Neuronal stem cell (in vitro differentiated cells): ENCODE results near the gene YBX2.

Experiments
- DNase-seq: peaks from one replicate; pipeline ENCODE4 v3.0.0-alpha.2; 2013; ENCODE audit warnings: low spot score
- H2AFZ ChIP-seq: one replicate; pipeline ENCODE4 v1.6.1; 2013; ENCODE audit warnings: mild to moderate bottlenecking, low read length, inconsistent platforms
- H2AK5ac ChIP-seq: 2 replicates; pipeline ENCODE4 v1.6.1; 2013; ENCODE audit warnings: low read depth, mild to moderate bottlenecking, inconsistent platforms, low read length, moderate library complexity, mixed read lengths
- H2BK120ac ChIP-seq: 2 replicates; pipeline ENCODE4 v1.6.1; 2013; ENCODE audit warnings: low read depth, mild to moderate bottlenecking, inconsistent platforms, low read length, moderate library complexity, mixed read lengths
- H2BK12ac ChIP-seq: one replicate; pipeline ENCODE4 v1.6.1; 2013; ENCODE audit warnings: low read length, inconsistent platforms
- H2BK15ac ChIP-seq: 2 replicates; pipeline ENCODE4 v1.6.1; 2013; ENCODE audit warnings: mild to moderate bottlenecking, low read length, inconsistent platforms, mixed read lengths
- H2BK5ac ChIP-seq: one replicate; pipeline ENCODE4 v1.6.1; 2013; ENCODE audit warnings: inconsistent platforms, mild to moderate bottlenecking, low read length, moderate library complexity
- H3K14ac ChIP-seq: one replicate; pipeline ENCODE4 v1.6.1; 2013; ENCODE audit warnings: low read length, inconsistent platforms
- H3K18ac ChIP-seq: 2 replicates; pipeline ENCODE4 v1.6.1; 2013; ENCODE audit warnings: low read length, inconsistent platforms
- H3K23ac ChIP-seq: 2 replicates; pipeline ENCODE4 v1.6.1; 2013; ENCODE audit warnings: low read depth, mild to moderate bottlenecking, mixed read lengths, low read length, inconsistent platforms; ENCODE audit not compliant: poor library complexity
- H3K27ac ChIP-seq: replicated peaks from 3 replicates; pipeline ENCODE4 v1.5.1; 2013; ENCODE audit warnings: low read length, inconsistent platforms
- H3K27me3 ChIP-seq, 3 experiments: 2 replicates each; pipeline ENCODE4 v1.6.1; 2013; ENCODE audit warnings: low read length in 3 of 3, mild to moderate bottlenecking in 2 of 3, inconsistent platforms in 1 of 3, low read depth in 1 of 3, mixed read lengths in 1 of 3, moderate library complexity in 1 of 3; ENCODE audit not compliant: control insufficient read depth in 3 of 3, insufficient read depth in 3 of 3
- H3K36me3 ChIP-seq, 2 donors: replicated peaks in 1 of 2; 2 replicates each; pipeline ENCODE4 v1.6.1; 2013; ENCODE audit warnings: low read length in 2 of 2; ENCODE audit not compliant: control insufficient read depth in 2 of 2, insufficient read depth in 2 of 2
- H3K4ac ChIP-seq: 2 replicates; pipeline ENCODE4 v1.6.1; 2013; ENCODE audit warnings: inconsistent platforms, mild to moderate bottlenecking, low read length, moderate library complexity
- H3K4me1 ChIP-seq, 2 donors: 1 replicate in 1 of 2; 2 replicates in 1 of 2; pipeline ENCODE4 v1.6.1; 2013; ENCODE audit warnings: low read length in 2 of 2, low read depth in 1 of 2; ENCODE audit not compliant: control insufficient read depth in 2 of 2, insufficient read depth in 1 of 2
- H3K4me2 ChIP-seq: one replicate; pipeline ENCODE4 v1.6.1; 2013; ENCODE audit warnings: mild to moderate bottlenecking, low read length, inconsistent platforms; ENCODE audit not compliant: insufficient read depth, poor library complexity, severe bottlenecking
- H3K4me3 ChIP-seq, 2 donors: 2 replicates each; pipeline ENCODE4 v1.5.1; 2013; ENCODE audit warnings: low read length in 2 of 2, mild to moderate bottlenecking in 2 of 2, inconsistent platforms in 1 of 2, moderate library complexity in 1 of 2
- H3K79me1 ChIP-seq: one replicate; pipeline ENCODE4 v1.6.1; 2013; ENCODE audit warnings: low read depth, mild to moderate bottlenecking, inconsistent platforms, low read length, moderate library complexity
- H3K9ac ChIP-seq: one replicate; pipeline ENCODE4 v1.6.1; 2013; ENCODE audit warnings: mild to moderate bottlenecking, low read depth, low read length, inconsistent platforms; ENCODE audit not compliant: poor library complexity
- H3K9me3 ChIP-seq, 2 donors: replicated peaks in 1 of 2; 2 replicates each; pipeline versions ENCODE3 to v1.6.1; 2013; ENCODE audit warnings: low read length in 2 of 2, mild to moderate bottlenecking in 2 of 2, inconsistent platforms in 1 of 2, low read depth in 1 of 2, mixed read lengths in 1 of 2, moderate library complexity in 1 of 2; ENCODE audit not compliant: control insufficient read depth in 2 of 2, insufficient read depth in 1 of 2
- H4K8ac ChIP-seq: one replicate; pipeline ENCODE4 v1.6.1; 2013; ENCODE audit warnings: low read depth, mild to moderate bottlenecking, inconsistent platforms, low read length, moderate library complexity
- H4K91ac ChIP-seq: one replicate; pipeline ENCODE4 v1.6.1; 2013; ENCODE audit warnings: low read length, low read depth, mild to moderate bottlenecking, inconsistent platforms; ENCODE audit not compliant: poor library complexity
- WGBS, 2 donors: extraction: QIAGEN DNeasy Blood & Tissue Kit; methylation state at CpG; one replicate each; pipeline ENCODE4 v1.1.7; 2013; ENCODE audit warnings: missing lambda C conversion rate in 2 of 2, mixed read lengths in 1 of 2; ENCODE audit not compliant: insufficient read length in 2 of 2, insufficient replicate concordance in 1 of 2; ENCODE audit errors: extremely low coverage in 2 of 2; 5-methylcytosine and 5-hydroxymethylcytosine counted together

YBX2 gene

GRCh38 chr17:7293159-7293558, 1.3 kb downstream of the YBX2 start:
- WGBS, 2 donors = no CpG with 5 or more reads among the region's 11 CpGs
- no peak overlapping the region for H2AK5ac ChIP-seq
- no peak overlapping the region for H3K14ac ChIP-seq
- H2AFZ ChIP-seq = no peak overlapping the region
- no peak overlapping the region for H3K23ac ChIP-seq
- no peak overlapping the region for H4K8ac ChIP-seq
- H3K79me1 ChIP-seq = peaks cover 4% of the 10 kb centered on the region
- no peak overlapping the region for H3K27ac ChIP-seq
- no peak overlapping the region for H3K4me2 ChIP-seq
- no peak overlapping the region for H4K91ac ChIP-seq
- no peak overlapping the region for H3K4me3 ChIP-seq
- H3K36me3 ChIP-seq = no peaks in the 10 kb centered on the region
- H2BK12ac ChIP-seq = no peak overlapping the region
- no peak overlapping the region for H2BK5ac ChIP-seq
- H3K4me1 ChIP-seq = peaks cover 7 to 22% of the 10 kb centered on the region in 2 donors
- no peak overlapping the region for H3K9ac ChIP-seq
- H2BK15ac ChIP-seq = no peak overlapping the region
- DNase-seq = no peak
- H3K4ac ChIP-seq = no peak overlapping the region
- H3K18ac ChIP-seq = no peak overlapping the region
- H3K9me3 ChIP-seq = peaks cover 0 to 3% of the 10 kb centered on the region in 2 donors
- peaks cover 10 to 48% (median 44%) of the 10 kb centered on the region in 3 experiments for H3K27me3 ChIP-seq
- no peak overlapping the region for H2BK120ac ChIP-seq

GRCh38 chr17:7292729-7293128, 1.7 kb downstream of the YBX2 start:
- H3K14ac ChIP-seq = no peak overlapping the region
- H4K91ac ChIP-seq = no peak overlapping the region
- H3K4ac ChIP-seq = no peak overlapping the region
- H3K36me3 ChIP-seq = no peaks in the 10 kb centered on the region
- peaks cover 7 to 22% of the 10 kb centered on the region in 2 donors for H3K4me1 ChIP-seq
- H3K4me2 ChIP-seq = no peak overlapping the region
- no peak overlapping the region for H2BK15ac ChIP-seq
- H2AK5ac ChIP-seq = no peak overlapping the region
- peaks cover 4% of the 10 kb centered on the region for H3K79me1 ChIP-seq
- H3K27ac ChIP-seq = no peak overlapping the region
- H2AFZ ChIP-seq = no peak overlapping the region
- no peak for DNase-seq
- no peak overlapping the region for H2BK5ac ChIP-seq
- no peak overlapping the region for H3K18ac ChIP-seq
- peaks cover 0 to 3% of the 10 kb centered on the region in 2 donors for H3K9me3 ChIP-seq
- no peak overlapping the region for H3K9ac ChIP-seq
- no peak overlapping the region for H2BK12ac ChIP-seq
- no CpG with 5 or more reads among the region's 6 CpGs for WGBS, 2 donors
- no peak overlapping the region for H3K4me3 ChIP-seq
- no peak overlapping the region for H3K23ac ChIP-seq
- no peak overlapping the region for H2BK120ac ChIP-seq
- peaks cover 10 to 48% (median 44%) of the 10 kb centered on the region in 3 experiments for H3K27me3 ChIP-seq
- no peak overlapping the region for H4K8ac ChIP-seq

- no peak overlapping the region for H3K23ac ChIP-seq
- no peak overlapping the region for H2BK5ac ChIP-seq
- no peak for DNase-seq
- no peak overlapping the region for H3K9ac ChIP-seq
- no peak overlapping the region for H3K4me3 ChIP-seq
- H2BK12ac ChIP-seq = no peak overlapping the region
- peaks cover 4% of the 10 kb centered on the region for H3K79me1 ChIP-seq
- H3K14ac ChIP-seq = no peak overlapping the region
- no peak overlapping the region for H3K18ac ChIP-seq
- no peak overlapping the region for H2BK120ac ChIP-seq
- no peak overlapping the region for H4K91ac ChIP-seq
- no peak overlapping the region for H2AFZ ChIP-seq
- no peaks in the 10 kb centered on the region for H3K36me3 ChIP-seq
- H3K4ac ChIP-seq = no peak overlapping the region
- peaks cover 10 to 48% (median 44%) of the 10 kb centered on the region in 3 experiments for H3K27me3 ChIP-seq
- no peak overlapping the region for H2AK5ac ChIP-seq
- H4K8ac ChIP-seq = no peak overlapping the region
- WGBS, 2 donors = no CpG with 5 or more reads among the region's 2 CpGs
- H3K27ac ChIP-seq = no peak overlapping the region
- no peak overlapping the region for H2BK15ac ChIP-seq
- H3K4me2 ChIP-seq = no peak overlapping the region
- H3K4me1 ChIP-seq = peaks cover 7 to 22% of the 10 kb centered on the region in 2 donors
- H3K9me3 ChIP-seq = peaks cover 0 to 3% of the 10 kb centered on the region in 2 donors
These were observed 2.2 kb downstream of the YBX2 start for GRCh38 chr17:7292194-7292593.

- Histone ChIP-seq H3K18ac (peak overlapping the region; percentile 17), H3K4me3 (no peak overlapping the region), H2BK12ac (peak overlapping the region; percentile 22), H3K27ac (no peak overlapping the region), H4K8ac (no peak overlapping the region), H2BK15ac (no peak overlapping the region), H3K4me2 (no peak overlapping the region), H3K4me1 (peaks cover 5 to 19% of the 10 kb centered on the region in 2 donors), H2BK120ac (no peak overlapping the region), H3K36me3 (peaks cover 0 to 5% of the 10 kb centered on the region in 2 donors), H2BK5ac (peak overlapping the region; percentile 39), H3K9me3 (peaks cover 0 to 1% of the 10 kb centered on the region in 2 donors), H2AK5ac (peak overlapping the region; percentile 56), H3K27me3 (peaks cover 8 to 38% (median 33%) of the 10 kb centered on the region in 3 experiments), H4K91ac (no peak overlapping the region), H3K23ac (no peak overlapping the region), H3K14ac (no peak overlapping the region), H3K79me1 (peaks cover 4% of the 10 kb centered on the region), H3K4ac (no peak overlapping the region), H3K9ac (no peak overlapping the region), H2AFZ (no peak overlapping the region)
- no CpG with 5 or more reads among the region's 11 CpGs for WGBS, 2 donors
- DNase-seq = no peak
These were observed 3.8 kb downstream of the YBX2 start for GRCh38 chr17:7290685-7291084.
